ENCODE measurements around the gene STK24.

The STK24 gene

DNA sequence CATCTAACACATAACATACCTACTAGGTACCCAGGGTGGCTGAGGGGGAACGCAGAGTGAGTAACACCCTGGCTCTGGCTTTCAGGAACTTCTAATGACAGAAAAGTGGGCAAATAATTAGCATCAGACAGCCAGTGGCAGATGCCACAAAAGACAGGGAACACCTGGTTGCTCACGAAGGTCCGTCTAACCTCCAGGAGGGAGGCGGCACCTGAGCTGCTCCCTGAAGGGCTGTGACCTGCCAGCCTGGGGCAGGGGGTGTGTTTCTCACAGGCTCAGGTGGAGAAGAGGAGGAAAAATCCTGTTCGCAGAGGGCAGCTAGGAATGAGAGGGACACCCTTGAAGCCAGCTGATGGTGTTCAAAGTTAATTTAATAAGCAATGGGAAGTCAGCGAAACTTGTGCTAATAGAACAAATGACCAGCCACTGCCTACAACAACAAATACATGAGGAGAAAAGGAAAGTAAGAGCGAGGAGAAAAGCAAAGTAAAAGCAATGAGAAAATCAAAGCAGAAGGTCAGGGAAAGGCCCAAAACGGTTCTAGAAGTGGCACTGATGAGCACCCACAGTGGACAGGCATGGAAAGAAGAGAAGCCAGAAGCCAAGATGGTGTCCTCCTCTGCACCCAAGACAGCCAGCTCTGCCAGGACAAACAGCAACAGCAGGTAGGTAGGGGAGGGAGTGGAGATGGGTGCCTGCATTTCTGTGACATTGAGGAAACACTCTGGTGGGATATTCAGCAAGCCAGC lies 87.3 kb downstream of the STK24 start:
- no peak for DNase-seq (ENCODE audit: low spot score)

DNA sequence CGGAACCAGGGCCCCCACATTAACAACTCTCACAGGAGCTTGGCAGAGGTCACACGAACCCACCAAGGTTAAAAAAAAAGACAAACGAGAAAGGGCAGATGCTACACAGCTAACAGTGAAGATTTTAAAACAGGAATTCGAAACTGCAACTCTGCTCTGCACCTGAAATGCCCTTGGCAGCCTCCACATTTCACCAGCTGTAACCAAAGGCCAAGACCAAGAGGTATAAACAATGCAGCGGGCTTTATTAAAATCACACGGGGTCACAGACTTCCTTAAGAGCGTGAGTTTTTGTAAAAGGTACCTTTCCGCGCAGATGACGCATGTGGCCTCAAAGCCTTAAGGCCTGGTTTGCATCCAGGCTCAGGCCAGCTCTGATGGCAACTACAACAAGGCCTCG lies 88.2 kb downstream of the STK24 start:
- no peak for DNase-seq (ENCODE audit: low spot score)

DNA sequence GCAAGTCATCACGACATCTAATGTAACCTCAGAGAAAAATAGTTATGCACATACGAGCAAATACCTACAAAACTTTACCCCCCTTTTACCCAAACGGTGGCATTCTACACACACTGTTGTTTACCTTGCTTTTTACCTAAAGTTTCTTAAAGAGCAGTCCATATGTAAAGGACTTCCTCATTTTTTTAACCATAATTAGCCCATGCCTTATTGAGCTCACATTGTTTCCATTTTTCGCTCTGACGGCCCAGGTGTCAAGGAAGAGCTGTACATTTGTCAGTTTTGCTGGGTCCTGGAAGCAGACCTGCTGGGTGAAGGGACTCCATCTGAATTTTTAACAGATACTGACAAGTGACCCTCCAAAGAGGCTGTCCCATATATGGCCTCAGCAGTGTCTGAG lies 89.4 kb downstream of the STK24 start:
- no peak for DNase-seq (ENCODE audit: low spot score)

DNA sequence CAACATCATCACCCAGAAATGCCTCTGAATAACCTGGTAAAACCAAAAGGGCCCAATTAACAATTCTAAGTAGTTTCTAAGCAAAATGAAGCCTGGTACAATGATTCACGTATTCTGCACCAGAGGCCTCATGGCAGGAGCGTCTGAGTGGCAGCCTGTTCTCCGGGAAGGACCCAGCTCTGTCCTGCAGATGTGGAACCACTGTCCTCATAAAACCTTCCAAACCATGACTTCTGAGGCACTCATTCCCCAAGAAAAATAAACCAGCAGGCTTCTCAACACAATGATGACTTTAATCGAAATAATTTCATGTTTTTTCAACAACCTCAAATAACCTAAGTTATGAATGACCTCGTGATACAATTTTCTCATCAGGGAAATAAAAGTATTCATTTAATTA lies 89.9 kb downstream of the STK24 start:
- DNase-seq (ENCODE audit: low spot score) = no peak

DNA sequence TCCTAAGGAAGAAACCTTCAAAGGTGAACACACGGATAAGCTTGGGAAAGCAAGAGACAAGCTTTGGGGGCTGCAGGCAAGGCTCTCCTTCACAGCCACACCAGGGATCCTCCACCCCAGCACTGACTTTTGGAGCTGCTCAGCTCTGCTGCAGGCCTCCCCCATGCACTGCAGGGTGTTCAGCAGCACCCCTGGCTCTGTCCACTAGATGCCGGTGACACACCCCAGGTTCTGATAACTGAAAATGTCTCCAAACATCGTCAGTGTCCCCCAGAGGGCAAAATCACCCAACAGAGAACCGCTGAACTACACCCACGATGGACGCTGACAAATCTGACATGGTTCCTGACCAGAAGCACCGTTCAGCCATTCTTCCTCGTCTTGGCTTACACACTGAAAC lies 90.5 kb downstream of the STK24 start:
- DNase-seq (ENCODE audit: low spot score) = no peak

DNA sequence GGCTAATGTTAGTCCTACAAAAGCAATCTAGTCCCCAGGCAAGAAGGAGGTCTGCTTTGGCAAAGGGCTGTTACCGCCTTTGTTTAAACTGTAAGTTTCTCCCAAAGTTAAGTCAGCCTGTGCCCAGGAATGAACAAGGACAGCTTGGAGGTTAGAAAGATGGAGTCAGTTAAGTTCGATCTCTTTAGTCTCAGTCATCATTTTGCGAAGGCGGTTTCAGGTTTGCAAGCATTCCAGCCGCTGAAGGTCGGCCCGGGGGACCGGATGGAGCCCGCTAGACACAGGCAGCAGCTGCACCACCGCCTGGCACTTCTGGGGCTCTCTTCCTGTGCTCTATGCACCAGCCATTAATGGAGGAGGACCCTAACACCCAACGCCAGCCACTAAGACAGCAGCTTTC lies 91.3 kb downstream of the STK24 start:
- no peak for DNase-seq (ENCODE audit: low spot score)

DNA sequence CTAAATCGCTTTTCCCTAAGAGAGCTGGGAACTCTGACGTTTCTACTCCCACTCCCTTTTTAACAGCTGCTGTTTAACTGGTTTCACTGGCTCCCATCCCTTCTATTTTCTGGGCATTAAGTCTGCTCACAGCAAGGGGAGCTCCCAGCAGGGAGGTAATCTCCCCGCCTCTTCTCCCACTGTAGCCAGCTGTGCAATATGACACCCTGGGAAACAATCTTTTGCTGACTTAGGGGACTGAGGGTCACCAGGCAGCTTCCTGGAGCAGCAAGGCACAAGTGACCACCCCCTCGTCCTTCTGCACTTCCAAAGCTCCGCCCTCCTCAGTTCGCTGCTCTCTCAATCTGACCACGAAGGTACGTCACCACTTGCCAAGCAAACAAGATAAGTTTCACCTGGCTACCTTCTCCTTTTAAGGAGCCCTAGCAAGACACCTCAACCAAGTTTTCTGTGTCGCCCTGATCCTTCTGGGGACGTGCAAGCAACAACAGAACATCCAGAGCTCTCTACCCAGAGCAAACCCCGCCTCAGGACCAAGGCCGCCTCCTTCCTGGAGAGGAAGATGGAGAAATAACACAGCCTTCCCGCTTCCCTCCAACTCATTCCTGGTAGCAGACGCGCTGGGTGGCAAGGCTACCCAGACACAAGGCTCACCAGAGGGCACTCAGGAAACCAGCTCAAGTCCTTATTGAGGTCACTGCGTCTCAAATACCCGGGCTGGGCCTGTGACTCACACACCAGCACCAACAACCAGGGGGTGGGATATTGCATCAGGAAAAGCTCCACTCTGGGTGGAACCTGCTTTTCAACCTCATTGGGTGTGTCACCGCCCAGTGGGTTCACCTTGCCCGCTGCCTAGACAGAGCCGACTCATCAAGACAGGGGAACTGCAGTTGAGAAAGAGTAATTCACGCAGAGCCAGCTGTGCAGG lies 92.4 kb downstream of the STK24 start:
- DNase-seq (ENCODE audit: low spot score) = no peak

DNA sequence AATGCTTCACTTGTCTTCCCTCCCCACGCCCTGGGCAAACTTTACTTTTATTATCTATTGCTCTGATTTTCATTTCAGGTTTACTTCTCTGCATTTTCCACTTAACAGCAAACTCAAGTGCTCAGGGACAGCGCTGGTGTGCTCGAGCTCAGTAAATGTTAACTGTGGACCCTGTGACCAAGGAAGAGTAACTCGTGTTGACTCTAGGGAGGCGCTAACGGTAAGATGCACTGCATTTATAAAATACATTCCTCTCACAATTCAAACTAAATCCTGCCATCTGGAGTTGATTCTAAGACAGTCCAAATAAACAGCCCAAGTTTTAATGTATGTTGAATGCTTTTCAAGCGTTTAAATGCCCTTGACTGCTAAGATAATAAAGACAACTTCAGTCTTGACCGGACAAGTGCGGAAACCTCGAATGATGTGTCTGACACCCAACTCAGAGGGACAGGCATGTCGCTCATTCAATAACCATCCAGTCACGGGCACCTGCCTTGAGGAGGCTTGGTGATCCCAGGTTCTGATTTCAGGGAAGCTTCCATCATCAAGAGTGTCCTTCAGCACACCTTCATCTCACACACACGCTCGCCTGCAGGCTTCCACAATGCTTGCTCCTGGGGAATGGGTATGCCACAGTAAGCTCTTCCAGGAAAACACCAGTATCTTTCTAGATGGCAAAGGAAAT lies 93.2 kb downstream of the STK24 start:
- DNase-seq (ENCODE audit: low spot score) = no peak

DNA sequence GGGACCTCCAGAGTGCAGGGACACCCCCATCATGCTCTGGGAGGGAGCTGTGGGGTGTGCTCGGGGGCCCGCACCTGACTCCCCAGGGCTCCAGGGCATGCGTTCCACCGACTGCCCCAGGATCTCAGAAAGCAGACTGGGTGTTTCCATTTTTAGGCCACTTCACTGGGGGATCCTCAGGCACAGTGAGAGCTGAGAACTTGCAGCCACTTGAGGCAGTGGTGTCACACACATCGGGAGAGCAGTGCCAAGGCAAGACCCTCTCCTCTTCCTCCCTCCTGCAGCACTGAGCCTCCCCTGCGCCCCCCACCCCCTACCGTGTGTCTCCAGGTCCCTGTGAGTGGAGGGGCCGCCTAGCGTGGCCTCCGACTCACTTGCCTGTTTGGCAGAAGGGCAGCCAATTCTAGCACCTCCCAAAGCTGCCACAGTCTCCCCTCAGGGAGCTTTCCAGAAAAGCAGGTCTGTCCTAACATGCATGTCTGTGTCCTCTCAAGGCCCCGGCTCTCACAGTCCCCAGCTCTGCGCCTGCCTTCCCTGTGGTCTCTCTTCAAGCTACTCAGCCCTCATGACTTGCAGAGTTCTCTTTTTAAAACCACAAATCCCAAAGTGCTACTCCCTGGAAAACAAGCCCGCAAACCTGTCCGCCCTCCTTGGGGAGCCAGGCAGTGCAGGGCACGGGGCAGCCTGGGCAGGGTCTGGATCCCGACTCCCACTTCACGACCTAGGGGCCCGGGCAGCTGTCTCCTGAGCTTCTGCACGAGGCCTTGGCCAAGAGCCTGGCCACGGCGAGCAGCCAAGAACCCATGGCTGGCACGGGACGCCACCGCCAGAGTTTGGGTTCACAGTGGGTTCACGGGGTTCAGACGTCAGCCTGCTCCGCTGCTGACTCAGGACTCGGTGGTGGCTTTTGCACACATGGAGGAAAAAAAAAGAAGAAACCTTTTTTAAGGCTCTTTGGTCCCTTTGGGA lies 94.1 kb downstream of the STK24 start:
- DNase-seq (ENCODE audit: low spot score) = peak; percentile 27

DNA sequence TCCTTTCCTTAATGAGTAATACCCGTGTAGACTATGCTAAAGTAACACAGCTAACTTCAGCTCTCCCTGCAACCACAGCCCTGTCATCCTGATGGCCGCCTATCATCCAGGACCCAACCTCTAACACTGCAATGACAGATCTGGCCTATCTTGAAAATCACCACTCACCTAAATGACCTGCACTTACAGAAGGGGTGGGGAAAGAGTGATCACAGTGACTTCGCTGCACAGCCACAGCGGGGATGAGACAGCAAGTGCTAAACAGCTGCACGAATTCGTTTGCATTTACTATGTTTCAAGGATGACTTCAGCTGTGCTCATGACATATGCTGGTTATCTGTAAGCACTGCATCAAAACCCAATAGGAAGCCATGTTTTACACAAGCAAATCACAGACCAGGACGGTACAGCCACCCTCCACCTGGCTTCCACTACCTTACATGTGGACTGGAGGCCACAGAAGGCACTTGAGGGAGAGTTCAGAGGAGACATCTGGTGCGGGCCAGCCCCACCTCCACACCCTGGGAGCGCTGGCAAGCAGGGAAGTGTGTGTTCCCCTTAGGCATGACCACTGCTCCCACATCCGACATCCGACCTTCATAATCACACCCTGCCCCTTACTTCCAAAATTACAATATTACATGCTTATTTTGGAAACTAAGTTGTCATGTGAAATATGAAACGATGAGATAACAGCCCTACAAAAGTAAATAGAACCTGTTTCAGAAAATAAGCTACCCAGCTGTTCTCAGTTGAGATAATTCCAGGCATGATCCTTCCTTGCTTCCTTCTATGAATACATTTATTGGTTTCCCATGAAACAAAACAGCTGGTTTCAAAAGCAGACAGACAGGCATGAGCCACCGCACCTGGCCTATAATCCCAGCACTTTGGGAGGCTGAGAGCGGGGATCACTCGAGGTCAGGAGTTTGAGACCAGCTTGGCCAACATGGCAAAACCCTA lies 95.7 kb downstream of the STK24 start:
- DNase-seq (ENCODE audit: low spot score) = no peak

DNA sequence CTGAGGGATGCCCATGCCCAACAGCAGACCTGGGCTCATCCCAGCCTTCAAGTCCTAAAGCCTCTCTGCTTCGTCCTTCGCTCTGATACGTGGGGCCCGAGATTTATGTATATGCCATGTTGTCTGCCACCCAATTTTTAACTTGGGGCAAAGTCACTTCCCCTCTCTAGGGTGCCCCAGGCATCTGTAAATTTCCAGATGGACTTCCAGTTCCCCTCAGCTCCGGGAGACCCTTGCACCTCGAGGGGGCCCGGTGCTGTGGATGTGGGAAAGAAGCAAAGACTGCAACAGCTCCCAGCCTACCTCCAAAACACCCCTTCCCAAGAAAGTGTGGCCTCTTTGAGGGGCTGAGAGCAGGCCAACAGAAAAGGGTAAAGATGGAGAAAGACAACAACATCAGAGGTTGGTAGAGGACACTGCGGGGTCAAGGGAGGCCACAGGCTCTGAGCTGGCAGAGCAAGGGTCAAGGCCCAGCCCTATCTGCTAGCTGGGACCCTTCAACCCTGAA lies 97.4 kb downstream of the STK24 start:
- DNase-seq (ENCODE audit: low spot score) = no peak

DNA sequence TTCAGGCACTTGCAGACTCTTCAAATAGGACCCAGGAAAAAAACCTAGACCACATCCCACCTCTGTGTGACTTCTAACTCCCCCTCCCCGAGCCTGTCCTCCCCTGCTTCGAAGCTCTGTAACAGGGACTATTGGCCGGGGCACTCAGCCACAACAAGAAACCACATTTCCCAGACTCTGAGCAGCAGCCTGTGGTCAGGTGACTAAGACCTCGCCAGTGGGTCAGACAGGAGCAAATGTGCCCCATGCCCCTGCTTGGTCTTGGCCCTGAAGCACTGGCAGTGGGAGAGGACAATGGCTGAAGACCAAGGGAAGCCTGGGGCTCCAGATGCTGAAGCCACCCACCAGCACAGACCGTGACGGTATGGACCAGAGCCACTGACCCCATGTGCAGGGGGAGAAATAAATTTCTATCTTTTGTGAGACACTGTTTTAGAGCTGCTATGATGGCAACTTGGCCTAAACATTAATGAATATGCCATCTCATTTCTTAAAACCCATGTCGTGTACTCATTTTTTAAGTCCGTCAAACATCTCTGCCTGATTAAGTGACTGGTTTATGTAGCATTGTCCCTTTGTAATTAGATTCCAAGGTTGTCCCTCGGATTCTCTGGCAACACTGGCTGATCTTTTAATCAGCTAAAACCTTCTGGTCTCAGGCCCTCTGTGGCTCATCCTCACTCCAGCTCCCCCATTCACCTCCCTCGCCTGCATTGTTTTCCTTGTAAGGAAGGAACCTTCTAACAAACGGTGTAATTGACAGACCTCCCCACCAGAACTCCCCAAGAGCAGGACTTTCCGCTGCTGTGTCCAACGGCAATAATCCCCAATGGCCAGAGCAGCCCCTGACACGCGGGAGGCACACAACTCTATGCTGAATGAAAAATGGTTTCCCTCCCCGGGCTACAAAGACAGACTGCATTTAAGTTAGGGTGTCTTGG lies 98.4 kb downstream of the STK24 start:
- no peak for DNase-seq (ENCODE audit: low spot score)

DNA sequence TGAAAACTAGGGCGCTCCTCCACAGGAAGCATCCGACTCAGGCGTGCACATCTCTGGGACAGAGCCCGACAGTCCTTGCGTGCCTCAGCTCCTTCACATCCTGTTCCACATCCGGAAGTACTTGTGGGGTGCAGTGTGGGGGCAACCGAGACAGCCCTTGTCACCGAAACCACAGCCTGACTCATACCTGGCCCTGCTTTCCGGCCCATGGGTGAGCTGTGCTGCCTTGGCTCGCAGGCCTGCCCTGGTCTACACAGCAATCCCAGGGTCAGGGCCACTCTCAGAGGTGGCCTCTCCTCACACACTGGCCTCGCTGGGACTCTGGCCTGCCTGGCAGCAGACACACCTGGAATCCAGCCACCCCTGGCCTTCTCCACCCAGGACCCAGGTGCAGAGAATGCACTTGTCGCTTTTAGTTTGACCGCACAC lies 100.4 kb downstream of the STK24 start:
- no peak for DNase-seq (ENCODE audit: low spot score)

DNA sequence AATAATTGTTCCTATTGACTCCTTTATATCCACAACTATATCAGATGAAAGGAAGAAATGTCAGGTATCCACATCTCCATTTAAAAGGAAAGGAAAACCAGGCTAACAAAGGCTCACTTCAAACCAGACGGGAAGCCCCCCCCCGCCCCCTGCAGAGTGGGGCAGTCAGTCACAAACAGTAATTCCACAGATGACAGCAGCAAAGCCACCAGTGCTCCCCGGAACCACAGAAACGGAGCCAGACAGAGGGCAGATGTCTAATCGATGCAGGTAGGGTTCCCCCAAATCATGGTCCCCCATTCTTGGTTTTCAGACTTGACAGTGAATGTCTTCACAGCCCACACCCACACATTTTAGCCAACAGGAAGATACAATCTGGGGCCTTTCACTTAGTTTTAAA lies 100.8 kb downstream of the STK24 start:
- no peak for DNase-seq (ENCODE audit: low spot score)

DNA sequence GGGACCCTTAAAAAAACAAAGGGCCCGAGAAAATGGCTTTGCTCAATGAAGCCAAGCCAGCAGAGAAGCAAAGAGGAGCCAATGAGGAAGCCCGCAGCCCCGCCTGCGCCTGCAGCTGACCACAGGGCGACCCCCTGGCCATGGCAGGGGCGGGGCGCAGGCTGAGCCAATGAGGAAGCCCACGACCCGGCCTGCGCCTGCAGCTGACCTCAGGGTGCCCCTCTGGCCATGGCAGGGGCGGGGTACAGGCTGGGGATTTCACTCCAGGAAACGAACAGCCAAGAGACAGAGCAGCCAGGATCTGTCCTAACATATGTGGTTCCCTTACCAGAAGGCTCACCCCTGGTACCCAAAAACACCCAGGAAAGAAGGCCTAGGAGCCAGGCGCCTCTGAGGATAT lies 101.4 kb downstream of the STK24 start:
- DNase-seq (ENCODE audit: low spot score) = no peak

DNA sequence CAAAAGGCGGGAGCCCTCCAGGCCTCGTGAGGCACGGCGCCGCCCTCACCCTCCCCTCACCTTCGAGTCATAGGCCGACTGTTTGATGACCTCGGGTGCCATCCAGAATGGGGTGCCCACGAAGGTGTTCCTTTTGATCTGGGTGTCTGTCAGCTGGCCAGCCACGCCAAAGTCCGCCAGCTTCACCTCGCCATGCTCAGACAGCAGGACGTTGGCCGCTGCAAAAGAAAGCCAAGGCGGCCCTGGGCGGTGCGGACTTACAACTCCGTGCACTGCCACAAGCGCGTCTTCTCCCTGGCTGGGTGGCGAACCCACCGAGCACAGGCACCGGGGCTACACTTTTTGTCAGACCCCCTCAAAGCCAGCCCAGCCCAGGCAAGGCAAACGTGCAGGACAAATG lies 102.1 kb downstream of the STK24 start:
- no peak for DNase-seq (ENCODE audit: low spot score)

DNA sequence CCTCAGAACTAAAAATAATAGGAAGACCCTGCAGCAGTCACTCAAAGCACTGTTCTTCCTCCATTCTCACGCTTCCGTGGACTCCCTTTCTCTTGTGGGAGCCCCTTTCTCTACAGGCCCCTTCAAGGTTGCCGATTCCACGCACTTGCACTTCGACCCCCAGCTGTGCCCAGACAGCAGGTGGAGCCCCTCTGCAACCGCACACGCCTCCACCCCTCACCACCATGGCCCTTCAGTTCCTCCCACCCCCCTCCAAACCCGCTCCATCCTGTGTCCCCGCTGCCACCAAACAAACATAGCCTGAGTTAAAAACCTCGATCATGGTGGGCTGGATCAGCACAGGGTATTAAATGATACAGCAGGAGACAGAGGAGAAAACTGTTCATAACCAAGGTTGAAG lies 102.6 kb downstream of the STK24 start:
- DNase-seq (ENCODE audit: low spot score) = no peak

DNA sequence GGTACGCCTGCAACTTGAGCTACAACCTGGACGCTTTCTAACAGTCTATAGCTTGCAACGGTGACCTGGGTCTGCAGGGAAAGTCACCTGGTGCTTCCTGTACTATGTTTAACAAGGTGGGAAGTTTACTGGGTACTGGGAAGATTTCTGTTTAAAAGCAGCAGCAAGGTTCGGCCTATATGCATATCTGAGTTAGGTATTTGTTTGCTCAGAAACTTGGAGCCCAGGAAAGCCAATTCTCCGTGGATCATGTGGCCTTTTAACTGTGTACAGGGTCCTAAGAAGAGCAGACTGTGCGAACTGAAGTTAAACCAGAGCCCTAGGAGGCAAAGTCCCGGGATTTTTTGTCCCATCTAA lies 103.1 kb downstream of the STK24 start:
- DNase-seq (ENCODE audit: low spot score) = no peak

DNA sequence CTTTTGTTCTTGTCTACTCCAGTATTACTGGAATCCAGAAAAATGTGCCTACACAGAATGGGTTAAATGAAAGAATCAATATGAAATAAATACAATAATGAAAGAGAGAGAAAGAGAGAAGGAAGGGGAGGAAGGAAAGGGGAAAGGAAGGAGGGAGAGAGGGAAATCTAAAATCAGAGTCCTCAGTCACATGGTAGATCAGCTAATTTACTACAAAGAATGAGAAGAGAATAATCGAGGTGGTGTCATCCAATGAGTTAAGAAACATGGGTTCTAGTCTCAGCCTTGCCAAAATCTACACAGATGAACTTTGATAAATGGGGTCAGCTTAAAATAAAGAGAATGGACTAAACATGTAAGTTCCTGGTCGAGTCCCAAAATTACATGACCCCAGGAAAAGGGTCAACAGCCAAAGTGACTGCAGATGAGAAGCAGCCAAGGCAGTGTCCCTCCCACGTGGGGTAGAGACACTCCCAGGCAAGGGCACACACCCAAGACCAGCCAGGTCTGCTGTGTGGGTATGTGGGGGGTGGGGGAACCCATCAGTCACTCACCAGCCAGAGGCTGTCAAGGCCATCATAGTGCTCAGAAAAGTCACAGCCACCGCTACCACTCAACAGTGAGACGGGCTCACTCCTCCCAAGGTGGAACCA lies 103.6 kb downstream of the STK24 start:
- no peak for DNase-seq (ENCODE audit: low spot score)
